H1 (cell line): ENCODE measurements around the gene GSTO1. TPM values are rescaled to one million over a fixed set of nuclear protein-coding genes. Genes with fewer than 3 reads are reported as not detected.

Experiments used
- E2F6 ChIP-seq: IDR thresholded peaks from 2 replicates; pipeline ENCODE4 v1.6.1; 2012; ENCODE audit warnings: inconsistent platforms
- EZH2 ChIP-seq: fragments of 200-600 bp; sonication (generic); IDR thresholded peaks from 2 replicates; pipeline ENCODE4 v1.7.1; 2012; ENCODE audit warnings: low read depth, mild to moderate bottlenecking, moderate library complexity, low read length, inconsistent platforms; ENCODE audit not compliant: severe bottlenecking
- HDAC2 ChIP-seq, 2 experiments: fragments of 300-600 bp in 1 of 2; sonication (generic) in 1 of 2; IDR thresholded peaks; 2 replicates each; pipeline ENCODE4 v1.6.1; 2011 to 2012; ENCODE audit warnings: low read depth in 2 of 2, low read length in 2 of 2, mild to moderate bottlenecking in 2 of 2, moderate library complexity in 2 of 2, borderline replicate concordance in 1 of 2, inconsistent platforms in 1 of 2
- RBBP5 ChIP-seq: IDR thresholded peaks from 2 replicates; pipeline ENCODE4 v1.7.1; 2012; ENCODE audit warnings: low read depth, mild to moderate bottlenecking, inconsistent platforms, low read length, moderate library complexity, borderline replicate concordance
- polyA plus RNA-seq, 7 experiments: library from polyadenylated mRNA; depleted of rRNA in 3 of 7; stranded (reverse) in 5 of 7; unstranded in 2 of 7; fragments of >200 nt in 5 of 7; fragments of 200-250 nt in 2 of 7; gene quantifications; 1 replicate in 5 of 7; 2 replicates in 1 of 7; 4 replicates in 1 of 7; pipeline versions ENCODE4 v1.2.1 to v1.2.3, GENCODE V29; 2011 to 2013; ENCODE audit warnings: missing spikeins in 2 of 7, mixed read lengths in 2 of 7
- total RNA-seq: library from RNA; stranded (reverse); fragmentation: NEBNext Ultra II Directional; extraction: Animal tissue kit (Norgen Biotek cat#: 25700); gene quantifications from 2 replicates; pipeline ENCODE4 v1.2.1, GENCODE V29; 2021

The GSTO1 gene
- total and polyA plus RNA-seq, 2 of the 8 experiments (the other 6 are each of a cell fraction or from before 2014, with no cell fraction given) = 22.4 to 32.5 TPM

- peak; percentile 76 for TF ChIP-seq E2F6
- peak; percentile 10; the same call in 1 of the 2 replicates for TF ChIP-seq RBBP5
- peak; percentile 39 for TF ChIP-seq EZH2
- 0 out of 4 replicates have a peak, but pooled peaks of 1 of the 2 experiments have one; percentile 60 for TF ChIP-seq HDAC2 (IDR thresholded peaks at IDR 0.05; ENCODE audit: borderline replicate concordance in 1 of 2, low read depth in 2 of 2, low read length in 2 of 2)
Measured at GRCh38 chr10:104254493-104255310, at the start of gene GSTO1 (continued).
